HEK293T (cell line): ENCODE results near the gene SURF1.

Experiments used
- BHLHE40 ChIP-seq: fragments of 450-650 bp; IDR thresholded peaks from 2 replicates; pipeline ENCODE4 v1.6.1; 2016; ENCODE audit warnings: mild to moderate bottlenecking, moderate library complexity, borderline replicate concordance
- FOXM1 ChIP-seq: fragments of 450-650 bp; IDR thresholded peaks from 2 replicates; pipeline ENCODE4 v1.6.1; 2017; ENCODE audit warnings: mild to moderate bottlenecking, borderline replicate concordance
- SP1 ChIP-seq: fragments of 450-650 bp; IDR thresholded peaks from 2 replicates; pipeline ENCODE4 v1.6.1; 2017

- no peak for TF ChIP-seq SP1
- TF ChIP-seq BHLHE40, result no peak
- no peak for TF ChIP-seq FOXM1
Measured at GRCh38 chr9:133346021-133346785, 10.1 kb downstream of the SURF1 start.
